Mesothelial cell of epicardium (in vitro differentiated cells): ENCODE results near the gene OVCH2. TPM values are rescaled to one million over a fixed set of nuclear protein-coding genes. Genes with fewer than 3 reads are reported as not detected.
"Not testable (repeated sequence)": the region's sequence is repeated elsewhere in the genome, so short reads cannot be mapped to it uniquely, and the experiment has no call there.

Experiments used
- DNase-seq, 2 experiments: peaks; one replicate each; pipeline ENCODE4 v3.0.0; 2021; ENCODE audit warnings: low spot score in 2 of 2; ENCODE audit not compliant: unreplicated experiment in 2 of 2
- H3K27ac Mint-ChIP-seq: 2 replicates; pipeline ENCODE4 v1.8.0; 2021; ENCODE audit warnings: mixed read lengths
- H3K27me3 Mint-ChIP-seq: 2 replicates; pipeline ENCODE4 v1.8.0; 2021; ENCODE audit warnings: low read depth, mixed read lengths
- H3K36me3 Mint-ChIP-seq: 2 replicates; pipeline ENCODE4 v1.8.0; 2021; ENCODE audit warnings: mixed read lengths
- H3K4me1 Mint-ChIP-seq: 2 replicates; pipeline ENCODE4 v1.8.0; 2021; ENCODE audit warnings: mixed read lengths
- H3K4me3 Mint-ChIP-seq: 2 replicates; pipeline ENCODE4 v1.8.0; 2021; ENCODE audit warnings: mild to moderate bottlenecking, moderate library complexity, mixed read lengths
- H3K9me3 Mint-ChIP-seq: 2 replicates; pipeline ENCODE4 v1.8.0; 2021; ENCODE audit warnings: mixed read lengths
- total RNA-seq: library from RNA; stranded (reverse); gene quantifications from 3 replicates; pipeline ENCODE4 v1.2.1, GENCODE V29; 2021
- TF ChIP-seq, protein P1 (sequence below): fragments of 200-600 bp; sonication (generic); IDR thresholded peaks from one replicate; pipeline ENCODE4 v1.5.0; 2021; ENCODE audit warnings: antibody characterized with exemption; ENCODE audit not compliant: unreplicated experiment

The OVCH2 gene
- total RNA-seq: 8.5 to 9.7 TPM (median 9.6 TPM) in 3 replicates

GRCh38 chr11:7706377-7706776 is at the start of gene OVCH2:
OVCH2 (minus strand) TSS chr11:7706477; CDS start chr11:7706394, 83 bp downstream.
- Mint-ChIP-seq H3K27ac (no peak within 1 kb of the TSS), H3K4me1 (peaks cover 5% of the 10 kb centered on the region), H3K36me3 (no peaks in the 10 kb centered on the region), H3K27me3 (no peaks in the 10 kb centered on the region), H3K9me3 (peaks cover 4% of the 10 kb centered on the region), H3K4me3 (no peak within 1 kb of the TSS)
- TF ChIP-seq, protein P1, sequence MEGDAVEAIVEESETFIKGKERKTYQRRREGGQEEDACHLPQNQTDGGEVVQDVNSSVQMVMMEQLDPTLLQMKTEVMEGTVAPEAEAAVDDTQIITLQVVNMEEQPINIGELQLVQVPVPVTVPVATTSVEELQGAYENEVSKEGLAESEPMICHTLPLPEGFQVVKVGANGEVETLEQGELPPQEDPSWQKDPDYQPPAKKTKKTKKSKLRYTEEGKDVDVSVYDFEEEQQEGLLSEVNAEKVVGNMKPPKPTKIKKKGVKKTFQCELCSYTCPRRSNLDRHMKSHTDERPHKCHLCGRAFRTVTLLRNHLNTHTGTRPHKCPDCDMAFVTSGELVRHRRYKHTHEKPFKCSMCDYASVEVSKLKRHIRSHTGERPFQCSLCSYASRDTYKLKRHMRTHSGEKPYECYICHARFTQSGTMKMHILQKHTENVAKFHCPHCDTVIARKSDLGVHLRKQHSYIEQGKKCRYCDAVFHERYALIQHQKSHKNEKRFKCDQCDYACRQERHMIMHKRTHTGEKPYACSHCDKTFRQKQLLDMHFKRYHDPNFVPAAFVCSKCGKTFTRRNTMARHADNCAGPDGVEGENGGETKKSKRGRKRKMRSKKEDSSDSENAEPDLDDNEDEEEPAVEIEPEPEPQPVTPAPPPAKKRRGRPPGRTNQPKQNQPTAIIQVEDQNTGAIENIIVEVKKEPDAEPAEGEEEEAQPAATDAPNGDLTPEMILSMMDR: no peak
- no peak for DNase-seq

DNA sequence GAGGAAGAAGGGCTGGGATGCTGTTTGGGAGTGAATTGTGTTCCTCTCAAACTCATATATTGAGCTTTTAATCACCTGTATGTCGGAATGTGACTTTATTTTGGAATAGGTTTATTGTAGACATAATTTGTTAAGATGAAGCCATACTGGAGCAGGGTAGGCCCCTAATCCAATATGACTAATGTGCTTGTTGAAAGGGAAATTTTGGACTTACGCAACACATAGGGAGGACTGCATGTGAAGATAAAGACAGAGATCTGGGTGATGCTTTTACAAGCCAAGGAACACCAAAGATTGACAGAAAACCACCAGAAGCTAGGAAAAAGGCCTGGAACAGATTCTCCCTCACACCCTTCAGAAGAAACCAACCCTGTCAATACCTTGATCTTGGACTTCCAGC is 43.2 kb upstream of the OVCH2 start:
- Mint-ChIP-seq H3K27ac (no peak overlapping the region), H3K36me3 (no peaks in the 10 kb centered on the region), H3K9me3 (peaks cover 8% of the 10 kb centered on the region), H3K27me3 (no peaks in the 10 kb centered on the region), H3K4me3 (no peak overlapping the region), H3K4me1 (peaks cover 5% of the 10 kb centered on the region)
- DNase-seq: no peak
- TF ChIP-seq, protein P1: no peak

DNA sequence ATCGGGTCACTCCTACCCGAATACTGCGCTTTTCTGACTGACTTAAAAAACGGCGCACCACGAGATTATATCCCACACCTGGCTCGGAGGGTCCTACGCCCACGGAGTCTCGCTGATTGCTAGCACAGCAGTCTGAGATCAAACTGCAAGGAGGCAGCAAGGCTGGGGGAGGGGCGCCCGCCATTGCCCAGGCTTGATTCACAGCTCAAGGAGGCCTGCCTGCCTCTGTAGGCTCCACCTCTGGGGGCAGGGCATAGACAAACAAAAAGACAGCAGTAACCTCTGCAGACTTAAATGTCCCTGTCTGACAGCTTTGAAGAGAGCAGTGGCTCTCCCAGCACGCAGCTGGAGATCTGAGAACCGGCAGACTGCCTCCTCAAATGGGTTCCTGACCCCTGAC is 28.5 kb upstream of the OVCH2 start:
- not testable (repeated sequence) for H3K36me3 Mint-ChIP-seq, H3K4me3 Mint-ChIP-seq, H3K4me1 Mint-ChIP-seq, H3K27ac Mint-ChIP-seq, H3K27me3 Mint-ChIP-seq, DNase-seq
- peaks cover 13% of the 10 kb centered on the region for H3K9me3 Mint-ChIP-seq

DNA sequence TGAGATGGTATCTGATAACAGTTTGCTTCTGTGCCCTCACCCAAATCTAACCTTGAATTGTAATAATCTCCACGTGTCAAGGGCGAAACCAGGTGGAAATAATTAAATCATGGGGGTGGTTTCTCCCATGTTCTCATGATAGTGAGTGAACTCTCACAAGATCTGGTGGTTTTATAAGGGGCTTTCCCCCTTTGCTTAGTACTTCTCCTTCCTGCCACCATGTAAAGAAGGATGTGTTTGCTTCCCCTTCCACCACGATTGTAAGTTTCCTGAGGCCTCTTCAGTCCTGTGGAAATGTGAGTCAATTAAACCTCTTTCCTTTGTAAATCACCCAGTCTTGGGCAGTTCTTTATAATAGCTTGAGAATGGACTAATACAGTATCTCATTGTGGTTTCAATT is 8.5 kb upstream of the OVCH2 start:
- H3K4me3 Mint-ChIP-seq: no peak overlapping the region
- H3K9me3 Mint-ChIP-seq: peaks cover 18% of the 10 kb centered on the region
- no peak for DNase-seq
- TF ChIP-seq, protein P1: no peak
- no peaks in the 10 kb centered on the region for H3K27me3 Mint-ChIP-seq
- peaks cover 3% of the 10 kb centered on the region for H3K36me3 Mint-ChIP-seq
- no peaks in the 10 kb centered on the region for H3K4me1 Mint-ChIP-seq
- H3K27ac Mint-ChIP-seq: no peak overlapping the region

DNA sequence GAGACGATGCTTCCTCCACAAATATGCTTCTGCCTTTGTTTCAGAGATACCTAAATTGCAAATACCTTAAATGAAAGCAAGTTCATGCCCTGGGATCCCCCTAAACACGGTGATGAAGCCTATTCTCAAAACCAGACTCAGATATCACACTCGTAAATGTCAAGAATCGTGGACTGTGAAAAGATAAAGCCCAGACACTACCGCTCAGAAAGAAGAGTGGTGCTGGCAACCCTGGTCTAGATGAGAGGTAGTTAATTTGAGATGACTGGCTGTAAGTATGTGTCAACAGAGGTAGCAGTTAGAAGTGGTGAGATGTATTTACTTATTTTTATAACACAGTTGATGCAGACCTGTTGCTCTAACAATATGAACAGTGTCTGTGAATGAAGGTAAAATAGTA is 2.5 kb downstream of the OVCH2 start:
- TF ChIP-seq, protein P1: no peak
- H3K9me3 Mint-ChIP-seq: no peaks in the 10 kb centered on the region
- H3K27ac Mint-ChIP-seq: no peak overlapping the region
- no peak for DNase-seq
- H3K36me3 Mint-ChIP-seq: no peaks in the 10 kb centered on the region
- H3K27me3 Mint-ChIP-seq: no peaks in the 10 kb centered on the region
- H3K4me1 Mint-ChIP-seq: peaks cover 5% of the 10 kb centered on the region
- H3K4me3 Mint-ChIP-seq: no peak overlapping the region

- H3K9me3 Mint-ChIP-seq: no peaks in the 10 kb centered on the region
Measured at GRCh38 chr11:7696424-7696823, 9.9 kb downstream of the OVCH2 start.

More at GRCh38 chr11:7696424-7696823, 9.9 kb downstream of the OVCH2 start:
- no peak for DNase-seq
- Mint-ChIP-seq H3K27ac (no peak overlapping the region), H3K4me3 (no peak overlapping the region), H3K4me1 (peaks cover 11% of the 10 kb centered on the region), H3K36me3 (no peaks in the 10 kb centered on the region), H3K27me3 (no peaks in the 10 kb centered on the region)
- TF ChIP-seq, protein P1: no peak
